ENCODE data around the gene GRXCR1. TPM values are rescaled to one million over a fixed set of nuclear protein-coding genes. Genes with fewer than 3 reads are reported as not detected.

The GRXCR1 gene
- total RNA-seq, 6 experiments from 2014 or later = not detected

GRCh38 chr4:43047058-43047457 lies 154.5 kb downstream of the GRXCR1 start:
- H3K36me3 Mint-ChIP-seq (ENCODE audit: low read depth) = no peaks in the 10 kb centered on the region
- H3K27ac Mint-ChIP-seq = no peak overlapping the region
- no peak overlapping the region for H3K4me3 Mint-ChIP-seq
- H3K27me3 Mint-ChIP-seq (ENCODE audit: insufficient read depth) = no peaks in the 10 kb centered on the region
- no peak for DNase-seq
- no peak for TF ChIP-seq CTCF (IDR thresholded peaks at IDR 0.05)
- no peaks in the 10 kb centered on the region for H3K4me1 Mint-ChIP-seq (ENCODE audit: low read depth)
- H3K9me3 Mint-ChIP-seq = peaks cover 38% of the 10 kb centered on the region

- Mint-ChIP-seq H3K4me1 (ENCODE audit: low read depth) (no peaks in the 10 kb centered on the region), H3K9me3 (peaks cover 38% of the 10 kb centered on the region), H3K27me3 (ENCODE audit: insufficient read depth) (no peaks in the 10 kb centered on the region), H3K4me3 (no peak overlapping the region), H3K27ac (no peak overlapping the region), H3K36me3 (ENCODE audit: low read depth) (0 out of 2 replicates have a peak, but pooled peaks cover 4% of the 10 kb centered on the region)
- no peak for DNase-seq
- no peak for TF ChIP-seq CTCF (IDR thresholded peaks at IDR 0.05)
These were observed 156.1 kb downstream of the GRXCR1 start for GRCh38 chr4:43048570-43048969.

GRCh38 chr4:43049326-43049725 lies 156.8 kb downstream of the GRXCR1 start:
- peaks cover 31% of the 10 kb centered on the region for H3K9me3 Mint-ChIP-seq
- no peak for DNase-seq
- no peak for TF ChIP-seq CTCF (IDR thresholded peaks at IDR 0.05)
- no peak overlapping the region for H3K27ac Mint-ChIP-seq
- H3K27me3 Mint-ChIP-seq (ENCODE audit: insufficient read depth) = no peaks in the 10 kb centered on the region
- H3K36me3 Mint-ChIP-seq (ENCODE audit: low read depth) = 0 out of 2 replicates have a peak, but pooled peaks cover 4% of the 10 kb centered on the region
- no peak overlapping the region for H3K4me3 Mint-ChIP-seq
- no peaks in the 10 kb centered on the region for H3K4me1 Mint-ChIP-seq (ENCODE audit: low read depth)

GRCh38 chr4:43066415-43066814 lies 173.9 kb downstream of the GRXCR1 start:
- no peak for TF ChIP-seq CTCF (IDR thresholded peaks at IDR 0.05)
- Mint-ChIP-seq H3K4me1 (ENCODE audit: low read depth) (no peaks in the 10 kb centered on the region), H3K27ac (no peak overlapping the region), H3K4me3 (no peak overlapping the region), H3K36me3 (ENCODE audit: low read depth) (no peaks in the 10 kb centered on the region), H3K9me3 (peaks cover 30% of the 10 kb centered on the region), H3K27me3 (ENCODE audit: insufficient read depth) (no peaks in the 10 kb centered on the region; the same call in 1 of the 2 replicates)
- no peak for DNase-seq

GRCh38 chr4:43071069-43071468 lies 178.6 kb downstream of the GRXCR1 start:
- DNase-seq = no peak
- H3K9me3 Mint-ChIP-seq = peaks cover 46% of the 10 kb centered on the region
- no peaks in the 10 kb centered on the region for H3K36me3 Mint-ChIP-seq (ENCODE audit: low read depth)
- no peak for TF ChIP-seq CTCF (IDR thresholded peaks at IDR 0.05)
- no peaks in the 10 kb centered on the region; the same call in 1 of the 2 replicates for H3K27me3 Mint-ChIP-seq (ENCODE audit: insufficient read depth)
- H3K4me3 Mint-ChIP-seq = no peak overlapping the region
- no peak overlapping the region for H3K27ac Mint-ChIP-seq
- H3K4me1 Mint-ChIP-seq (ENCODE audit: low read depth) = no peaks in the 10 kb centered on the region

Other genes starting within 250 kb of the GRXCR1 start
- under 1 TPM; 0.03 to 0.28 (median 0.11) TPM for gene ATP8A1, start 235.6 kb upstream of the GRXCR1 start, total RNA-seq (2021; fragmentation: NEBNext Ultra II Directional; extraction: Animal tissue kit (Norgen Biotek cat#: 25700))

Measured in HFFc6 (cell line).